BJ (cell line): ENCODE results near the gene CORIN. TPM values are rescaled to one million over a fixed set of nuclear protein-coding genes. Genes with fewer than 3 reads are reported as not detected.
A peak's percentile ranks its signal among the peaks of the same experiment; 100 is the strongest.

Experiments
- CTCF ChIA-PET: fragments of 350-600 bp; formaldehyde crosslinking; extraction: SDS; loops from one replicate; lab custom pipeline; 2021; ENCODE audit warnings: antibody characterized with exemption, inconsistent platforms; lab: Yijun Ruan, JAX
- POLR2A ChIA-PET: fragments of 300-600 bp; sonication (Branson Sonifier 250); formaldehyde crosslinking; extraction: SDS; loops from one replicate; lab custom pipeline; 2021; ENCODE audit warnings: antibody characterized with exemption; lab: Charles Lee
- DNase-seq: peaks from one replicate; pipeline ENCODE4 v3.0.0-alpha.2; 2011; ENCODE audit warnings: low read depth
- H3K27me3 ChIP-seq: 2 replicates; pipeline ENCODE4 v1.6.0; 2011; ENCODE audit warnings: low read length; ENCODE audit not compliant: control insufficient read depth, insufficient read depth
- H3K36me3 ChIP-seq: 2 replicates; pipeline ENCODE4 v1.5.1; 2011; ENCODE audit warnings: low read length; ENCODE audit not compliant: control insufficient read depth, insufficient read depth
- H3K4me3 ChIP-seq: 2 replicates; pipeline ENCODE4 v1.5.1; 2011; ENCODE audit warnings: low read depth, mild to moderate bottlenecking, control low read depth, low read length
- CTCF ChIP-seq: IDR thresholded peaks from 2 replicates; pipeline ENCODE4 v1.5.1; 2011; ENCODE audit warnings: low read depth, mild to moderate bottlenecking, control low read depth, inconsistent platforms, low read length, moderate library complexity; ENCODE audit not compliant: insufficient read depth
- polyA plus RNA-seq: library from polyadenylated mRNA; depleted of rRNA; stranded (reverse); fragments of >200 nt; gene quantifications from 2 replicates; pipeline ENCODE4 v1.2.3, GENCODE V29; 2011

CORIN gene
- polyA plus RNA-seq, 1 experiment: 22.1 TPM

DNA sequence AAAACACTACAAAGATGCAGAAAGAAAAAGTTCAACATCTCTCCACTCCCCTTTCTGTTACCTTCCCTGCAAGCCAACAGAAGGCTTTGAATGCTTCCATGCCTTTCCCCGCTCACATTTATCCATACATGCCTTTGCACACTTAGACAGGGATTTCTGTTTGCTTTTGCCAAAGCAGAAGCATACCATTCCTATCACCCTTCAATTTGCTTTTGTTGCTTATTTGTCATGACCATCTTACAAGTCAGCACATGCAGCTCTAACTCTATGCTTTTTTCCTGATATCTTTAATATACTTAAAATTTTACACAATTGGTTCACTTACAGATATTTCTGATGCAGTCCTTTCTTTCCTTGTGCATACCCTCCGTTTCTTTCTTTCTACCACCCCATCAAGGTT lies 169.6 kb downstream of the CORIN start:
- ChIA-PET POLR2A (no interaction called here), CTCF (interaction anchor here (0.6 to 2.7 kb wide), 20 partner anchors 9 to 414 kb away, joined by 3 to 37 read pairs (median 5); partner anchors contain the start of gene CORIN)
- Histone ChIP-seq H3K27me3 (no peaks in the 10 kb centered on the region), H3K4me3 (no peak overlapping the region), H3K36me3 (no peaks in the 10 kb centered on the region)
- no peak for TF ChIP-seq CTCF
- no peak for DNase-seq

- Histone ChIP-seq H3K36me3 (no peaks in the 10 kb centered on the region), H3K27me3 (no peaks in the 10 kb centered on the region), H3K4me3 (no peak overlapping the region)
- ChIA-PET CTCF (interaction anchor here (2.2 to 2.7 kb wide), 2 partner anchors 11 to 265 kb away, joined by 8 to 37 read pairs; no protein-coding TSS in a partner anchor), POLR2A (no interaction called here)
- no peak for DNase-seq
- no peak for TF ChIP-seq CTCF
These were observed 170.3 kb downstream of the CORIN start for GRCh38 chr4:47667552-47667951.

- ChIA-PET POLR2A (no interaction called here), CTCF (interaction anchor here (1.0 to 1.4 kb wide), 4 partner anchors 9 to 267 kb away, joined by 3 to 4 read pairs (median 3); no protein-coding TSS in a partner anchor)
- Histone ChIP-seq H3K27me3 (no peaks in the 10 kb centered on the region), H3K36me3 (no peaks in the 10 kb centered on the region), H3K4me3 (no peak overlapping the region)
- no peak for DNase-seq
- no peak for TF ChIP-seq CTCF
These were observed 173.6 kb downstream of the CORIN start for GRCh38 chr4:47664051-47664826.

GRCh38 chr4:47662975-47663374 lies 174.9 kb downstream of the CORIN start:
- TF ChIP-seq CTCF: peak; percentile 34
- no peaks in the 10 kb centered on the region for H3K27me3 ChIP-seq
- no peaks in the 10 kb centered on the region for H3K36me3 ChIP-seq
- no peak overlapping the region for H3K4me3 ChIP-seq
- no peak for DNase-seq
- ChIA-PET POLR2A (interaction anchor here (0.6 kb wide), 1 partner anchor 11 kb away, joined by 4 read pairs; no protein-coding TSS in a partner anchor), CTCF (no interaction called here)

DNA sequence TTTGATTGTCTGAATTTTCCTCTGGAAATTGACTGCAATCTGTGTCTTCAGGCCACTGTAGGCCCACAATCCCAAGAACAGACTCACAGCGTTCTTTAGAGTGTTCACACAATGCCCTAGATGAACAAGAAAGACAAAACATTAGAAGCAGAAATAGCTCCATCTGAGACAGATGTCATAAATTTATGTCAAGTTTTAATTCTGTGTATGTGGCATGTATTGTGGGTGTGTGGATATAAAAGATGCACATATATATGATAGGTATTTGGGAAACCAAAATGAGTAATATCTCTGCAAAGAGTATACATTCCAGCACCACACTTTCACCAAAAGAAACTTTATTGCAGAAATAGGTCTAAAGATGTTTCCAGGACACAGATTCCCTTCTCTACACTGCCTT lies 176.1 kb downstream of the CORIN start:
- no peaks in the 10 kb centered on the region for H3K27me3 ChIP-seq
- CTCF ChIA-PET: no interaction called here
- H3K4me3 ChIP-seq: no peak overlapping the region
- H3K36me3 ChIP-seq: no peaks in the 10 kb centered on the region
- POLR2A ChIA-PET: no interaction called here
- TF ChIP-seq CTCF: no peak
- DNase-seq: no peak
